Astrocyte of the cerebellum (primary cell): ENCODE data around the gene THRB.

ENCODE experiments used
- DNase-seq: peaks from one replicate; pipeline ENCODE4 v3.0.0-alpha.2; 2011; ENCODE audit warnings: low read depth
- H3K4me3 ChIP-seq: 2 replicates; pipeline ENCODE4 v1.5.1; 2011; ENCODE audit warnings: mild to moderate bottlenecking, low read depth, low read length, moderate library complexity
- in situ Hi-C: cut with HindIII; loops from 2 replicates; pipeline ENCODE4 v1.10.0; 2017; ENCODE audit warnings: low sequenced_read_pairs
- TF ChIP-seq, protein P1 (sequence below): IDR thresholded peaks from 2 replicates; pipeline ENCODE4 v1.5.1; 2012; ENCODE audit warnings: low read length, low read depth, moderate library complexity, mild to moderate bottlenecking; ENCODE audit errors: missing control alignments

Gene THRB

GRCh38 chr3:24341668-24342067 lies 153.0 kb downstream of the THRB start:
- DNase-seq = no peak
- H3K4me3 ChIP-seq = no peak overlapping the region
- TF ChIP-seq, protein P1, sequence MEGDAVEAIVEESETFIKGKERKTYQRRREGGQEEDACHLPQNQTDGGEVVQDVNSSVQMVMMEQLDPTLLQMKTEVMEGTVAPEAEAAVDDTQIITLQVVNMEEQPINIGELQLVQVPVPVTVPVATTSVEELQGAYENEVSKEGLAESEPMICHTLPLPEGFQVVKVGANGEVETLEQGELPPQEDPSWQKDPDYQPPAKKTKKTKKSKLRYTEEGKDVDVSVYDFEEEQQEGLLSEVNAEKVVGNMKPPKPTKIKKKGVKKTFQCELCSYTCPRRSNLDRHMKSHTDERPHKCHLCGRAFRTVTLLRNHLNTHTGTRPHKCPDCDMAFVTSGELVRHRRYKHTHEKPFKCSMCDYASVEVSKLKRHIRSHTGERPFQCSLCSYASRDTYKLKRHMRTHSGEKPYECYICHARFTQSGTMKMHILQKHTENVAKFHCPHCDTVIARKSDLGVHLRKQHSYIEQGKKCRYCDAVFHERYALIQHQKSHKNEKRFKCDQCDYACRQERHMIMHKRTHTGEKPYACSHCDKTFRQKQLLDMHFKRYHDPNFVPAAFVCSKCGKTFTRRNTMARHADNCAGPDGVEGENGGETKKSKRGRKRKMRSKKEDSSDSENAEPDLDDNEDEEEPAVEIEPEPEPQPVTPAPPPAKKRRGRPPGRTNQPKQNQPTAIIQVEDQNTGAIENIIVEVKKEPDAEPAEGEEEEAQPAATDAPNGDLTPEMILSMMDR = no peak
- in situ Hi-C loops = no loop called here

DNA sequence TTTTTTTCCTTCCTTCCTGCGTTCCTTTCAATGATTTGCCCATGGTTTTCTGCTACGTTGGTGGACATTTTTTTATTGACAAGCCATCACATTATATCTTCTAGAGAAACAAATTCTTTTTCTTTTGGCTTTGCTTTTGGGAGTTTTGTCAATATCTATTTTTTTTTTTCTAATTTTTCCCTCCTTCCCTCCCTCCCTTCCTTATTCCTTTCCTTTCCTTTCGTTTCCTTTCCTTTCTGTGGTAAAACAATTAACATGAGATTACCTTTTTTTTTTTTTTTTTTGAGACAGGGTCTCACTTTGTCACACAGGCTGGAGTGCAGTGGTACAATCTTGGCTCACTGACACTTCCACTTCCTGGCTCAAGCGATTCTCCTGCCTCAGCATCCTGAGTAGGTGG lies 153.7 kb downstream of the THRB start:
- TF ChIP-seq, protein P1 = no peak
- no peak for DNase-seq
- in situ Hi-C loops = no loop called here
- H3K4me3 ChIP-seq = no peak overlapping the region

DNA sequence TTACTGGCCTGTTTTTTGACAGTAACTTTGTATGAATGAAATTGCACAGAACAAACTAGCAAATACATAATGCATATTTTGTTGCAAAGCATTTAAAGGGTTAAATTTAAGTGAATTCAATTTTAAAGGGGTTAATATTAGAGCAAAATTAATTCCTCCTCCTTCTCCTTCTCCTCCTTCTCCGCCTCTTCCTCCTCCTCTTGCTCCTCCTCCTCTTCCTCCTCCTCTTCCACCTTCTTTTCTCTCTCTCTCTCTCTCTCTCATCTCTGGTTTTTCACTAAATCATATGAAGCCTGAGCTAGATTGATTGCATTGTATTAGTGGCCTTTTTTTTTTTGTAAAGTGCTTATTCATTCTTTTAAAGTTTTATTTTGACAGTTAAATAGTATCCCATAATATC lies 154.5 kb downstream of the THRB start:
- in situ Hi-C loops = no loop called here
- DNase-seq = no peak
- no peak overlapping the region for H3K4me3 ChIP-seq
- TF ChIP-seq, protein P1 = no peak

GRCh38 chr3:24339266-24339825 lies 155.3 kb downstream of the THRB start:
- DNase-seq = no peak
- in situ Hi-C loops = no loop called here
- TF ChIP-seq, protein P1 = no peak
- no peak overlapping the region for H3K4me3 ChIP-seq

GRCh38 chr3:24338409-24339130 lies 156.1 kb downstream of the THRB start:
- DNase-seq = no peak
- in situ Hi-C loops = no loop called here
- TF ChIP-seq, protein P1 = no peak
- no peak overlapping the region for H3K4me3 ChIP-seq

GRCh38 chr3:24336101-24336500 lies 158.5 kb downstream of the THRB start:
- TF ChIP-seq, protein P1 = no peak
- in situ Hi-C loops = no loop called here
- no peak for DNase-seq
- H3K4me3 ChIP-seq = no peak overlapping the region

DNA sequence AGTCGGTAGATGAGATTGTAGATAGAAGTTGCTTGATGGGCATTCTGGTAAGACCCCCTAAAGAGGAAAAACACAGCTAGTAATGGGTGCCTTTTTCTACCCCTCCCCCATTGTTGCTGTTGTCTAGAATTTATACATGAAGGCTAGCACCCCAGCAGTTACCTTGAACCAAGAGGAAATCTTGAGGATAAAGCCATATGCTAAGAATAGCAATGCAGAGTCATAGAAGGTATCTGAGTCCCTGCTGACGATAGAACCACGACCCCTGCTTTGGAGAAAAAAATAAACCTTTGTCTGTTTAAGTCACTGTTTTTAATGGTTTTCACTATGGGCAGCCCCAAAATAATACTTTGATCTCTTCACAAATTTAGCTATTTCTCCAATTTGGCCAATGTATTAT lies 162.6 kb downstream of the THRB start:
- in situ Hi-C loops = no loop called here
- TF ChIP-seq, protein P1 = no peak
- H3K4me3 ChIP-seq = no peak overlapping the region
- no peak for DNase-seq
